ENCODE data around the gene PPARG.

PPARG gene

DNA sequence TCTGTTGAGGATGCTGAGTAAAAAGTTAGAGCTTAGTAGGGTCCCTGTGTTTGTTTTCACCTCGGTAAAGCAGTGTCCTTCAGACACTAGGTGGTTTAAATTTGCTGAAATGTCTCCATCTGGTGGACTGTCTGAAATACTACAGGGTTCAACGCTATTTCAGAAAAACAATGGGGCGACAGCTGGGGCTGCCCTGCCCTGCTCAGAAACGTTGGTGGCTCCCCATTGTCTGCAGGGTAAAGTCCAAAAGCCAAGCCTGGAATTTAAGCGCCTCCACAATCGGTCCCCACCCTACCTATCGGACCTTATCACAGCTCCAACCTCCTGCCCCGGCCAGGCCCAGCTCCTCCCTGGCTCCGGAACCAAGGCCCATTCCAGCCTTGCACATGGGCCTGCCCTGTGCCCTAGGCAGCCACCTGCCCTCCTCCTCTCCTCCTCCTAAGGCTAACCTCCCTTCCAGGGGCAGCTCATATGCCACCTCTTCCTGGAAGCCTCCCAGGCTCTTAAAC, 191.1 kb downstream of the PPARG start:
- peak; percentile 74 for DNase-seq (ENCODE audit: low spot score)

- no peak for DNase-seq (ENCODE audit: low spot score)
These were observed 194.5 kb downstream of the PPARG start for GRCh38 chr3:12483410-12483809.

- no peak for DNase-seq (ENCODE audit: low spot score)
These were observed 195.0 kb downstream of the PPARG start for GRCh38 chr3:12483872-12484197.

All from GM03348 (cell line).